KG1 (cell line): ENCODE measurements around the gene SHANK3.
"Not testable (repeated sequence)": the region's sequence is repeated elsewhere in the genome, so short reads cannot be mapped to it uniquely, and the experiment has no call there.

ENCODE experiments used
- DNase-seq: peaks from one replicate; lab custom pipeline; 2025; lab: John Stamatoyannopoulos, UW

SHANK3 gene

GRCh38 chr22:50653256-50653655 lies 19.4 kb upstream of the SHANK3 start:
- no peak for DNase-seq

GRCh38 chr22:50654664-50655063 lies 18.0 kb upstream of the SHANK3 start:
- not testable (repeated sequence) for DNase-seq

GRCh38 chr22:50656122-50657070 lies 16.2 kb upstream of the SHANK3 start:
- no peak for DNase-seq

GRCh38 chr22:50657925-50658324 lies 14.7 kb upstream of the SHANK3 start:
- DNase-seq, result no peak

GRCh38 chr22:50659711-50660110 lies 12.9 kb upstream of the SHANK3 start:
- not testable (repeated sequence) for DNase-seq

GRCh38 chr22:50660306-50660705 lies 12.3 kb upstream of the SHANK3 start:
- no peak for DNase-seq

GRCh38 chr22:50665212-50665611 lies 7.4 kb upstream of the SHANK3 start:
- DNase-seq, result no peak

- no peak for DNase-seq
Measured at GRCh38 chr22:50665738-50666137, 6.9 kb upstream of the SHANK3 start.

- DNase-seq, result no peak
Measured at GRCh38 chr22:50670513-50670912, 2.1 kb upstream of the SHANK3 start.

GRCh38 chr22:50670914-50671538 lies 1.6 kb upstream of the SHANK3 start:
- DNase-seq, result no peak

GRCh38 chr22:50671641-50672040 lies 982 bp upstream of the SHANK3 start:
- peak; percentile 34 for DNase-seq

- peak; percentile 68 for DNase-seq
Measured at GRCh38 chr22:50672041-50672440, 582 bp upstream of the SHANK3 start.

- DNase-seq, result peak; percentile 46
Measured at GRCh38 chr22:50673231-50674129, 857 bp downstream of the SHANK3 start.

GRCh38 chr22:50674130-50674500 lies 1.5 kb downstream of the SHANK3 start:
- no peak for DNase-seq

GRCh38 chr22:50674606-50675552 lies 2.3 kb downstream of the SHANK3 start:
- DNase-seq, result no peak

- no peak for DNase-seq
Measured at GRCh38 chr22:50675553-50676179, 3.0 kb downstream of the SHANK3 start.

GRCh38 chr22:50676180-50676636 lies 3.6 kb downstream of the SHANK3 start:
- no peak for DNase-seq

- no peak for DNase-seq
Measured at GRCh38 chr22:50676661-50677492, 4.3 kb downstream of the SHANK3 start.

GRCh38 chr22:50677493-50678217 lies 5.0 kb downstream of the SHANK3 start:
- DNase-seq, result no peak
